Fibroblast of mammary gland (primary cell): ENCODE measurements around the gene C22orf15.
"Not testable (repeated sequence)": the region's sequence is repeated elsewhere in the genome, so short reads cannot be mapped to it uniquely, and the experiment has no call there.

Experiments used
- DNase-seq: peaks from one replicate; pipeline ENCODE4 v3.0.0-alpha.2; 2010; ENCODE audit warnings: low read depth
- H3K4me3 ChIP-seq: 2 replicates; pipeline ENCODE4 v1.5.1; 2011; ENCODE audit warnings: low read depth, mild to moderate bottlenecking, low read length, moderate library complexity; ENCODE audit not compliant: control insufficient read depth
- TF ChIP-seq, protein P1 (sequence below): conservative IDR thresholded peaks from 2 replicates; pipeline ENCODE4 v1.5.1; 2011; ENCODE audit warnings: low read depth, low read length, inconsistent platforms; ENCODE audit not compliant: control insufficient read depth, insufficient read depth

C22orf15 gene

DNA sequence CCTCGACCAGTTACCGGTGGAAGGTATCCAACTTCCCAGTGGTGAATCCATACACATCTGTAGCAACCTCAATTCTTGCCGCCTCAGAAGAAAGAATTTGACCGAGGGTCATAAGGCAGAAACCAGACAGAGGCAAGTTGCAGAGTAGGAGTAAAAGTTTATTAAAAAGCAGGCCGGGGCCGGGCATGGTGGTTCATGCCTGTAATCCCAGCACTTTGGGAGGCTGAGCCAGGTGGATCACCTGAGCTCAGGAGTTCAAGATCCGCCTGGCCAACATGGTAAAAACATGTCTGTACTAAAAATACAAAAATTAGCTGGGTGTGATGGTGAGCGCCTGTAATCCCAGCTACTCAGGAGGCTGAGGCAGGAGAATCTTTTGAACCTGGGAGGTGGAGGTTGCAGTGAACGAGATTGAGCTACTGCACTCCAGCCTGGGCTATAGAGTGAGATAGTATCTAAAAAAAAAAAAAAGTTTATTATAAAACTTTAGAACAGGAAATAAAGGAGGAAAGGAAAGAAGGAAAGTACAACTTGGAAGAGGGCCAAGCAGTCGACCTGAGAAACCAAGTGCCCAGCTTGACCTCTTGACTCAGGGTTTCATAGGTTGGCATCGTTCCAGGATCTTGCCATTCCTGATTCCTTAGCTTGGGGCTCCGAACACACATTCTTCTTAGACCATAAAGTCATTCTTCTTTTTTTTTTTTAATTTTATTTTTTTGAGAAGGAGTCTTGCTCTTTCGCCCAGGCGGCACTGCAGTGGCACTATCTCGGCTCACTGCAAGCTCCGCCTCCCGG, 44.2 kb upstream of the C22orf15 start:
- TF ChIP-seq, protein P1, sequence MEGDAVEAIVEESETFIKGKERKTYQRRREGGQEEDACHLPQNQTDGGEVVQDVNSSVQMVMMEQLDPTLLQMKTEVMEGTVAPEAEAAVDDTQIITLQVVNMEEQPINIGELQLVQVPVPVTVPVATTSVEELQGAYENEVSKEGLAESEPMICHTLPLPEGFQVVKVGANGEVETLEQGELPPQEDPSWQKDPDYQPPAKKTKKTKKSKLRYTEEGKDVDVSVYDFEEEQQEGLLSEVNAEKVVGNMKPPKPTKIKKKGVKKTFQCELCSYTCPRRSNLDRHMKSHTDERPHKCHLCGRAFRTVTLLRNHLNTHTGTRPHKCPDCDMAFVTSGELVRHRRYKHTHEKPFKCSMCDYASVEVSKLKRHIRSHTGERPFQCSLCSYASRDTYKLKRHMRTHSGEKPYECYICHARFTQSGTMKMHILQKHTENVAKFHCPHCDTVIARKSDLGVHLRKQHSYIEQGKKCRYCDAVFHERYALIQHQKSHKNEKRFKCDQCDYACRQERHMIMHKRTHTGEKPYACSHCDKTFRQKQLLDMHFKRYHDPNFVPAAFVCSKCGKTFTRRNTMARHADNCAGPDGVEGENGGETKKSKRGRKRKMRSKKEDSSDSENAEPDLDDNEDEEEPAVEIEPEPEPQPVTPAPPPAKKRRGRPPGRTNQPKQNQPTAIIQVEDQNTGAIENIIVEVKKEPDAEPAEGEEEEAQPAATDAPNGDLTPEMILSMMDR, result no peak
- no peak overlapping the region for H3K4me3 ChIP-seq
- DNase-seq, result no peak

DNA sequence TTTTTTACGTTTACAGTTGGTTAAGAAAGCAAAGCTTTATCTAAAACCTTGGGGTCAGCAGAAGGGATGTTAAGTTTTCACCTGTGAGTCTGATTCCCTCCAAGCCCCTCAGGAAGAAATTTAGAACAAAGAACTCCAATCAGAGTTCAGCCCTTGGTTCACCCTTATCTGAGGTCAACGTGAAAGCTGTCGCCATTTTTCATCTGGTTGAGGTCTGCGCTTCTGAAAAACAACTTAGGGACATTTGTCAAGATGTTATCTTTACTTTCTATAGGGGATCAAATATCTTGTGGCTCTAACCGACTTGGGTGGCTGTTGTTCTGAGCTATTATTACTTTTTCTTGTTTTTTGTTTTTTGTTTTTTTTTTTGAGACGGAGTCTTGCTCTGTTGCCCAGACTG, 41.9 kb upstream of the C22orf15 start:
- no peak for DNase-seq
- no peak overlapping the region for H3K4me3 ChIP-seq
- TF ChIP-seq, protein P1, result no peak

DNA sequence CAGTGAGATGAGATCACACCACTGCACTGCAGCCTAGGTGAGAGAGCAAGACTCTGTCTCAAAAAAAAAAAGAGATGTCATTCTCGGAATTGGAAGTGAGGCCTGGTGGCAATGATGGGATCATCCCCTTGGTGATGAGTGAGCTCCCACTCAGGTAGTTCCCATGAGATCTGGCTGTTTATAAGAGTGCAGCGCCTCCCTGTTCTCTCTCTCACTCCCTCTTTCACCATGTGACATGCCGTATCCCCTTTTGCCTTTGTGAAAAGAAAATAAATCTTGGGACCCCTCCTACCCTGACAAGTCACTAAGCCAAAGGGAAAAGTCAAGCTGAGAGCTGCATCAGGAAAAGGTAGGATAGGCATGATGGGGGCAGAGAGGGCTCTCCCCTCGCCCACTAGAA, 40.6 kb upstream of the C22orf15 start:
- DNase-seq, result no peak
- TF ChIP-seq, protein P1, result no peak
- no peak overlapping the region for H3K4me3 ChIP-seq

DNA sequence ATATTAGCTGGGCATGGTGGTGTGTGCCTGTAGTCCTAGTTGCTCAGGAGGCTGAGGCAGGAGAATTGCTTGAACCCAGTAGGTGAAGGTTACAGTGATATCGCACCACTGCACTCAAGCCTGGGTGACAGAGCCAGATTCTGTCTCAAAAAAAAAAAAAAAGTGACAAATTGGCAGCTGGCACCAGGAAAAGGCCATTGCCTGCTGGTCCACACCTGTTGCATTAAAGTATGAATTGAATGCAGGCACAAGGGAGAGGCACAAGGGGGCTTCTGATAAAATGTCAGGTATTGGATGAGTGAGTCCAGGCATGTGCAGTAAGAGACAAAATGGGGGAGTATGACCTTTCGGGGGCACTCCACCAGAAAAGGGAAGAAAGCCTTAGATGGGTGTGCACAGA, 40.1 kb upstream of the C22orf15 start:
- TF ChIP-seq, protein P1, result no peak
- no peak overlapping the region for H3K4me3 ChIP-seq
- no peak for DNase-seq

DNA sequence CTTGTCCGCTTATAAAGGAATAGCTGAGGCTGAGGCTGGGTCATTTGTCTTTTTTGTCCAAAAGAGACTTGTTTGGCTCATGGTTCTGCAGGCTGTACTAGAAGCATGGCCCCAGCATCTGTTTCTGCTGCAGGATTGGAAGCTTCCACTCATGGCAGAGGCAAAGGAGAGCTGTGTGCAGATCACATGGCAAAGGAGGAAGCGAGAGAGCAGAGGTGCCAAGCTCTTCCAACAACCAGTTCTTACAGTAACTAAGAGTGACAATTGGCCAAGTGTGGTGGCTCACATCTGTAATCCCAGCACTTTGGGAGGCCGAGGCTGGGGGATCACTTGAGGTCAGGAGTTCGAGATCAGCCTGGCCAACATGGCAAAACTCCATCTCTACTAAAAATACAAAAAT, 34.7 kb upstream of the C22orf15 start:
- not testable (repeated sequence) for DNase-seq, H3K4me3 ChIP-seq

DNA sequence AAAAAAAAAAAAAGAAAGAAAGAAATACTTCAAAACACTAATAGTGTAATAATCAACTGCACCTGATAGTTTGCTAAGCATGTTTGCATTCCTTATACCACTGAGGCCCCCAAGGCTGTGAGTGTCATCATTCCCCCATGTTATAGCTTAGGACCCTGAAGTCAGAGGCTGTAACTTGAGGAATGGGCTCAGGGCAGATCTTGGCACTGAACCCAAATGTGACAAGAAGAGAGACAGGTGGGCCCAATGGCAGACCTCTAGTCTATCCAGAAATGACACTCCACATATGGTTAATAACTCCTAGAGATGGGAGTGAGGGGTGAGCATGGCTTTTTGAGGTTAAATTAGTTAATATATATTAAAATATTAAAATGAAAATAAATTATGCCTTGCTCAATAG, 25.1 kb upstream of the C22orf15 start:
- TF ChIP-seq, protein P1, result no peak
- no peak for DNase-seq
- H3K4me3 ChIP-seq, result no peak overlapping the region

DNA sequence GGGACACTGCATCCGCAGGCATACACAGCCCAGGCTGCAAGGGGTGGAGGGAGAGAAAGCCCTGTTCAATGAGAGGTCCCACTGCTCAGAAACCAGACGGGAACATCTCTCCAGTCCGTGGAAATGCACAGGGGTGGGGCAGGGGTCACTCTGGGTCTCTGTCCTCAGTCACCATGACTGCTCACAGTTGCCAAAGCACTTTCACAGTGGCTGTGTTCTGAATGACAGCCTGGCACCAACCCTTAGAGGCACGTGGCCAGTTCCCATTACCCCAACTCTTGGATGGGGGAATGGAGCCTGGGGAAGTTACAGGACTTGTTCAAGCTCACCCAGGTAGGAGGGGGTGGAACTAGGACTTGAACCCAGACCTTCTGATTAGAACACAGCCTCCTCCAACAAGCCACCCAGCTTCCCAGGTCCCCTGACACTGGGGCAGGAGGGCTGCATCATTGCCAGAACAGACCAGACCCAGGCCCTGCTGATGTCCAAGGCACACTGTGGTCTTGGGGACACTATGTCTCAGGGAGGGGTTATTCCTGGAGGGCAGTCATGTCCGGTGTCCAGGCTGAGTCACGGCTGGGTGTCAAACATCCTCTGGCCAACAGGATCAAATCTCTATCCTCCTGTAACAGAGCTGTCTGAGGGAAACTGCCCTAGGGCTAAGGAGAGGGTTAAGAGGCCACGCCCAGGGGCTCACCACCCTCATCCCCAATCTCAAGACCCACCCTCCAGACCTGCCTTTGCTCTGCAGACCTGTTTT, 20.1 kb upstream of the C22orf15 start:
- TF ChIP-seq, protein P1, result no peak

More for the DNA sequence above, 20.1 kb upstream of the C22orf15 start:
- no peak for DNase-seq
- H3K4me3 ChIP-seq, result no peak overlapping the region
